ENCODE data around the gene ECHS1.
A peak's percentile ranks its signal among the peaks of the same experiment; 100 is the strongest.
"Not testable (repeated sequence)": the region's sequence is repeated elsewhere in the genome, so short reads cannot be mapped to it uniquely, and the experiment has no call there.

The ECHS1 gene

GRCh38 chr10:133385214-133385613 lies 12.1 kb upstream of the ECHS1 start:
- H3K4me3 ChIP-seq (ENCODE audit: low read length), result no peak overlapping the region
- no peak overlapping the region for H3K9ac ChIP-seq (ENCODE audit: low read length)
- H3K9me3 ChIP-seq (ENCODE audit: control insufficient read depth, low read depth, low read length), result no peaks in the 10 kb centered on the region
- no peaks in the 10 kb centered on the region for H3K4me1 ChIP-seq (ENCODE audit: control insufficient read depth, low read depth, low read length)
- no peaks in the 10 kb centered on the region for H3K36me3 ChIP-seq (ENCODE audit: control insufficient read depth, low read depth, low read length)
- H3K27ac ChIP-seq (ENCODE audit: low read length), result no peak overlapping the region
- peaks cover 1% of the 10 kb centered on the region for H3K27me3 ChIP-seq (ENCODE audit: control insufficient read depth, insufficient read depth, low read length)

- H3K9ac ChIP-seq (ENCODE audit: low read length), result no peak overlapping the region
- H3K27ac ChIP-seq (ENCODE audit: low read length), result no peak overlapping the region
- H3K36me3 ChIP-seq (ENCODE audit: control insufficient read depth, low read depth, low read length), result no peaks in the 10 kb centered on the region
- H3K4me1 ChIP-seq (ENCODE audit: control insufficient read depth, low read depth, low read length), result no peaks in the 10 kb centered on the region
- no peak overlapping the region for H3K4me3 ChIP-seq (ENCODE audit: low read length)
- H3K27me3 ChIP-seq (ENCODE audit: control insufficient read depth, insufficient read depth, low read length), result peaks cover 9% of the 10 kb centered on the region
- H3K9me3 ChIP-seq (ENCODE audit: control insufficient read depth, low read depth, low read length), result no peaks in the 10 kb centered on the region
Observed at GRCh38 chr10:133384071-133384470, 10.9 kb upstream of the ECHS1 start.

GRCh38 chr10:133383551-133383950 lies 10.4 kb upstream of the ECHS1 start:
- no peak overlapping the region for H3K9ac ChIP-seq (ENCODE audit: low read length)
- H3K4me1 ChIP-seq (ENCODE audit: control insufficient read depth, low read depth, low read length), result no peaks in the 10 kb centered on the region
- no peak overlapping the region for H3K4me3 ChIP-seq (ENCODE audit: low read length)
- no peaks in the 10 kb centered on the region for H3K9me3 ChIP-seq (ENCODE audit: control insufficient read depth, low read depth, low read length)
- H3K36me3 ChIP-seq (ENCODE audit: control insufficient read depth, low read depth, low read length), result no peaks in the 10 kb centered on the region
- no peak overlapping the region for H3K27ac ChIP-seq (ENCODE audit: low read length)
- H3K27me3 ChIP-seq (ENCODE audit: control insufficient read depth, insufficient read depth, low read length), result peaks cover 10% of the 10 kb centered on the region

GRCh38 chr10:133381036-133381435 lies 7.9 kb upstream of the ECHS1 start:
- Histone ChIP-seq H3K4me3 (ENCODE audit: low read length) (no peak overlapping the region), H3K4me1 (ENCODE audit: control insufficient read depth, low read depth, low read length) (peaks cover 2% of the 10 kb centered on the region), H3K9me3 (ENCODE audit: control insufficient read depth, low read depth, low read length) (no peaks in the 10 kb centered on the region), H3K27me3 (ENCODE audit: control insufficient read depth, insufficient read depth, low read length) (peaks cover 35% of the 10 kb centered on the region), H3K36me3 (ENCODE audit: control insufficient read depth, low read depth, low read length) (no peaks in the 10 kb centered on the region), H3K27ac (ENCODE audit: low read length) (no peak overlapping the region), H3K9ac (ENCODE audit: low read length) (no peak overlapping the region)

GRCh38 chr10:133379801-133380666 lies 6.9 kb upstream of the ECHS1 start:
- Histone ChIP-seq H3K36me3 (ENCODE audit: control insufficient read depth, low read depth, low read length) (no peaks in the 10 kb centered on the region), H3K4me3 (ENCODE audit: low read length) (peak overlapping the region; percentile 58), H3K9ac (ENCODE audit: low read length) (no peak overlapping the region), H3K27ac (ENCODE audit: low read length) (no peak overlapping the region), H3K27me3 (ENCODE audit: control insufficient read depth, insufficient read depth, low read length) (peaks cover 45% of the 10 kb centered on the region), H3K4me1 (ENCODE audit: control insufficient read depth, low read depth, low read length) (peaks cover 2% of the 10 kb centered on the region), H3K9me3 (ENCODE audit: control insufficient read depth, low read depth, low read length) (no peaks in the 10 kb centered on the region)

- peaks cover 52% of the 10 kb centered on the region for H3K27me3 ChIP-seq (ENCODE audit: control insufficient read depth, insufficient read depth, low read length)
- H3K4me1 ChIP-seq (ENCODE audit: control insufficient read depth, low read depth, low read length), result peaks cover 2% of the 10 kb centered on the region
- peak within 1 kb of the TSS; percentile 75 for H3K4me3 ChIP-seq (ENCODE audit: low read length)
- H3K9me3 ChIP-seq (ENCODE audit: control insufficient read depth, low read depth, low read length), result no peaks in the 10 kb centered on the region
- no peak within 1 kb of the TSS for H3K27ac ChIP-seq (ENCODE audit: low read length)
- no peaks in the 10 kb centered on the region for H3K36me3 ChIP-seq (ENCODE audit: control insufficient read depth, low read depth, low read length)
- no peak within 1 kb of the TSS for H3K9ac ChIP-seq (ENCODE audit: low read length)
Observed at GRCh38 chr10:133379152-133379800, 6.1 kb upstream of the ECHS1 start, which contains the start of gene PAOX. Gene PAOX (plus strand): TSS chr10:133379262. CDS start chr10:133379317, 55 bp downstream.

GRCh38 chr10:133378251-133379096 lies 5.3 kb upstream of the ECHS1 start:
- H3K27ac ChIP-seq (ENCODE audit: low read length), result no peak overlapping the region
- H3K27me3 ChIP-seq (ENCODE audit: control insufficient read depth, insufficient read depth, low read length), result peaks cover 57% of the 10 kb centered on the region
- peaks cover 2% of the 10 kb centered on the region for H3K4me1 ChIP-seq (ENCODE audit: control insufficient read depth, low read depth, low read length)
- H3K9me3 ChIP-seq (ENCODE audit: control insufficient read depth, low read depth, low read length), result no peaks in the 10 kb centered on the region
- H3K9ac ChIP-seq (ENCODE audit: low read length), result no peak overlapping the region
- peak overlapping the region; percentile 75 for H3K4me3 ChIP-seq (ENCODE audit: low read length)
- no peaks in the 10 kb centered on the region for H3K36me3 ChIP-seq (ENCODE audit: control insufficient read depth, low read depth, low read length)

- H3K36me3 ChIP-seq (ENCODE audit: control insufficient read depth, low read depth, low read length), result no peaks in the 10 kb centered on the region
- no peaks in the 10 kb centered on the region for H3K9me3 ChIP-seq (ENCODE audit: control insufficient read depth, low read depth, low read length)
- peaks cover 57% of the 10 kb centered on the region for H3K27me3 ChIP-seq (ENCODE audit: control insufficient read depth, insufficient read depth, low read length)
- H3K9ac ChIP-seq (ENCODE audit: low read length), result no peak overlapping the region
- H3K4me1 ChIP-seq (ENCODE audit: control insufficient read depth, low read depth, low read length), result peaks cover 2% of the 10 kb centered on the region
- no peak overlapping the region for H3K27ac ChIP-seq (ENCODE audit: low read length)
- H3K4me3 ChIP-seq (ENCODE audit: low read length), result peak overlapping the region; percentile 75
Observed at GRCh38 chr10:133377818-133378250, 4.7 kb upstream of the ECHS1 start.

- Histone ChIP-seq H3K36me3 (ENCODE audit: control insufficient read depth, low read depth, low read length) (no peaks in the 10 kb centered on the region), H3K27me3 (ENCODE audit: control insufficient read depth, insufficient read depth, low read length) (peaks cover 57% of the 10 kb centered on the region), H3K9me3 (ENCODE audit: control insufficient read depth, low read depth, low read length) (no peaks in the 10 kb centered on the region), H3K4me1 (ENCODE audit: control insufficient read depth, low read depth, low read length) (peaks cover 2% of the 10 kb centered on the region), H3K4me3 (ENCODE audit: low read length) (no peak overlapping the region), H3K9ac (ENCODE audit: low read length) (no peak overlapping the region), H3K27ac (ENCODE audit: low read length) (no peak overlapping the region)
Observed at GRCh38 chr10:133377025-133377817, 4.1 kb upstream of the ECHS1 start.

GRCh38 chr10:133376183-133376582 lies 3.0 kb upstream of the ECHS1 start:
- not testable (repeated sequence) for H3K4me1 ChIP-seq (ENCODE audit: control insufficient read depth, low read depth, low read length); H3K36me3 ChIP-seq (ENCODE audit: control insufficient read depth, low read depth, low read length); H3K4me3 ChIP-seq (ENCODE audit: low read length); H3K9ac ChIP-seq (ENCODE audit: low read length); H3K27ac ChIP-seq (ENCODE audit: low read length); H3K9me3 ChIP-seq (ENCODE audit: control insufficient read depth, low read depth, low read length)
- peaks cover 57% of the 10 kb centered on the region for H3K27me3 ChIP-seq (ENCODE audit: control insufficient read depth, insufficient read depth, low read length)

All from iPS-18a (cell line).